ENCODE measurements around the gene CAPS.

Gene CAPS

GRCh38 chr19:5935473-5936291, 21.6 kb downstream of the CAPS start:
- no peak for DNase-seq

GRCh38 chr19:5936292-5936592, 22.2 kb downstream of the CAPS start:
- DNase-seq: no peak

DNA sequence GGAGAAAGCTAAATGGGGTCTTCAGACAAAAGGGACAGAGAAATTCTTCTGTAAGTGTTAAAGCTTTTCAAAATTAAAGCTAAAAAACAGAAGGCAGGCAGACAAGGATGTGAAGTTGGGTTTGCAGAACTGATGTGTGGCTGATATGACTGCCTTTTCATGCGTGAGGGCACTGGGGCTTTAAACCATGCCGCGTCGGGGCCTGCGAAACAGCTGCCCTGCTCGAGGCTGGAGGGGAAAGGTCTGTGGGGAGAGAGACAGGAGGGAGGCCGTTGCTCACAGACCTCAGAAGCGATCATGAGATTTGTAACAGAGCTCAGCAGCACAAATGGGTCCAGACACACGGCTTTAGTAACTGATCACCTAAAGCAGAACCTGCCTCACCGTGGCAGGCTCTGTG, 23.5 kb downstream of the CAPS start:
- DNase-seq: no peak

GRCh38 chr19:5940260-5941208, 26.5 kb downstream of the CAPS start:
- no peak for DNase-seq

GRCh38 chr19:5941673-5942072, 27.6 kb downstream of the CAPS start:
- DNase-seq: no peak

DNA sequence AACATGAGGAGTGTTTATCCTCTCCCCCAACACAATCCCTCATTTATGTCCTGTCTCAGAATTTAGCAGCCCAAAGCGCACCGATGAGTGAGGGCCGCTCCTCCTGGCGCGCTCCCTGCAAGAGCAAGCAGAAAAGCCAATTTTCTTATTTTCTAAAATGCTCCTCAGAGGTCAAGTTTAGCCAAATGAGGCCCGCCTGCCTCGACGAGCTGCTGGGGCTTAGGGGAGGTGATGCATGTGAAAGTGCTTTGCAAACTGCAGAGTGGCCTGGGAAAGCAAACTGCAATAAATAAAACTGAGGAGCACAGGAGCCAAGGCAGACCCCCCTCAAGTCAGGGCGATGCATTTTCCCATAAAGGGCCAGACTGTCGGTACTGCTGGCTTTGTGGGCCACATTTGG, 29.0 kb downstream of the CAPS start:
- no peak for DNase-seq

- no peak for DNase-seq
These were observed 29.6 kb downstream of the CAPS start for GRCh38 chr19:5943623-5944022.

GRCh38 chr19:5947435-5947834, 33.4 kb downstream of the CAPS start:
- no peak for DNase-seq

DNA sequence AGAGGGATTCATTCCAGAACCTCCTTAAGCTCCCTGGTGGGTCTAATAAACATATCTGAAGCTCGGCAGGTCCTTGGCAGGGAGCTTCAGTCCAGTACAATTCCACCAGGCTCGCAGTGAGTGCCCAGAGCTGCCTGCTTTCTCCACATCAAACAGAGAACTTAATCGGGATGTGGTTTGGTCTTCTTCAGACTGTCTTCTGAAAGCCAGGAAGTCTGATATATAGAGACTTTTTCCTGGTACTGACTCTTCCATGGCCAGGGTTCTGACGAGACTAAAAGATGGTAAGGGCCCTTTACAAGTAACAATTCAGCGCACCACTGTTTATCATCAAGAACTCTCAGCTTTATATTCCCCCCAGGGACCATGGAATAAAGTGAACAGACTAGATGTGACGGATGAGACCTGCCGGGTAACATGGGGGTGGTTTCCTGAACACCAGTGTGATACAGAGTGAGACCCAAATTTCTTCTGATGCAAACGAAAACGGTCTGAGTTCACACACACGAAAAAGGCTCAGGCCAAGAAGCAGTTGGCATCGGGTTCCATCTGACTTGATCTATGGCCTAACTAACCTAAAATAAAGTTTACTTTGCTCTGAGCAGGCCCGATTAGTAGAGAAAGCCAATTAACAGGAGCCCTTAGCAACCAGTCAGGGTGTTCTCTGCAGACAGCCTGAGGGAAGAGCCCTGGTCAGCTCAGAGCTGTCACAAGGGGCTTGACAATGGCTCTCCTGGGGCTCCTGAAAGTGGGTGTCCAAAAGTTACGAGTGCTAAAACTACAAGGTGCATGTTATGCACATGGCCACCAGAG, 34.9 kb downstream of the CAPS start:
- no peak for DNase-seq

- DNase-seq: peak; percentile 35
These were observed 35.8 kb downstream of the CAPS start for GRCh38 chr19:5949792-5950305.

- DNase-seq: no peak
These were observed 36.7 kb downstream of the CAPS start for GRCh38 chr19:5950741-5951140.

DNA sequence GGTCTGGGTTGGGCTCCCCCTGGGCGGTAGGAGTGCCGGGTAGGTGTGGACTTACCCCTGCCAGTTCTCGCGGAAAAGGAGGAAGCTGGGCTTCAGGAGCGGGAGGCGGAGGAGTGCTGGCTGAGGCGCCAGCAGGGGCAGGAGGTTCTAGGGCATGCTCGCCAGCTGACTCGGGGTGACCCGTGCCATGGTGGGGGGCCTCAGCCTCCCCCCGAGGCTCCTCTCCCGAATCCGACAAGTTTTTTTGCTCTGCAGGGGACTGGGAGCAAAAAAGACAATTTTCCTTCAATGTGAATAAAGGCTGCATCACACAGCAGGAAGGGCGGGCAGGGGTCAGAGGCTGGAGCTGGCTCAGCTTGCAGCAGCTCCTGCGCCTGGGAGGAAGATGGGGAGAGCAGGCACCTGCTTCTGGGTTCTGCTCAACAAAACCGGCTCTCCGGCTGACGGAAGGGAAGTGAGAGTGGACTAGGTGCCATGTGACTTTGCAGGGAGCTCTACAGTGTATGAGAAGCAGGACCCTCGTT, 37.3 kb downstream of the CAPS start:
- no peak for DNase-seq

DNA sequence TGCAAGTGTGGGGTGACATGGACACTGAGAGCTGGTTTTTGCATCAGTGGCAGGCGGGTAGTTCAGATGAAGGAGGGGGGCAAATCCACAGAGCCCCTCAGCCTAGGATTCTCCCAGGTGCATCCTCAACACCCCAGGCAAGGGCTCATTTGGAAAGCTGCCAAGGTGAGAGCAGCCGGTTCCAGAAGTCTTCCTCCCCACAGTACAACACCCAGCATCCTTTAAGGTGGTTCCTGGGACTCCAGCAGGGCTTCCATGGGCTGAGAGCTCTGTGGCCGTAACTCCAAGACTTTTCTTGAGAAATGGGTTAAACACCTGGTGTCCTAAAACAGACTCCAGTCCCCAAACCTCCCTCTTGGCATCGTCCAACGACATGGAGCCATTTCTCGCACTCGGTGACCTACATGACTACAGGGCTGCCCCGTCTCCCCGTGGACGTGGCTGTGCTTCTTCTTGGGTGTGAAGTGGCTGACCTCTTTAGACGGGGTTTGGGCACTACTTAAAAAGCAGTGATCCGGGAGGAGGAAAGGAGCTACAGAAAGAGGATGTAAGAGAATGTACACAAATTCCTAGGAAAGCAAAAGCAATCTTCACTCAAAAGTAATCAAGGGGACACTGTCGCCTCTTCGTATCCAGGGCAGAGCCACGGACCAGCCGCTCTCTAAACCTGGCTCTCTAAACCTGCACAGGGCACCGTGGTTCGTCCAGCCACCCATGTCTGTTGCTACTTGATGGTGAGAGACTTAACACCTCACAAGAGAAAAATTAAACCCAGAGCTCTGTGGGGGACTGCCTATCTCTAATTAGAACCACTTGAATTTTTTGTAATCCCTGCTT, 38.4 kb downstream of the CAPS start:
- peak; percentile 22 for DNase-seq

DNA sequence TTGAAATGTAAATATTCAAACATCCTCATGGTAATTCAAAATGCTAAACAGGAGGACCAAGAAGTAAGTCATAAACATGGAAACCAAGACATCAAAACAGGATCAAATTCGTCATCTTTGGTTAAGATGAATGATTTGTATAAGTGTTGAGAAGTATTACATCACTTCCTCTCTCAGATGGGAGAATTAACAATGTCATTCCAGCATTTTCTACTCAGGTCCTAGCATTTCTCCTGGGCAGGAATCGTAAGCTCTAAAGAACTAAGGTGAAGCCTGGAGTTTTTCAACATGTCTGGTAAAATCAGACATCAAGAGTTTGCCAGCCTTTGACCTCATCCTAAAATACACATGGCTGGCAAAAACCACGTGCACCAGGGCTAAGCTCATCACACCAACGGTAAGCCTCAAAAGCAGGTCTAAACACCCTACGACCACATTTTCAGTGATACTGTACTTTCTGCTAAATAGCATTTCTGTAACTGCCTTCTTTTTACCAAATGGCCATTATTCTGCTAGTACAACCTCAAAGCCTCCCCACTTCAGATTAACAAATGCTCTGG, 39.1 kb downstream of the CAPS start:
- DNase-seq: no peak

- no peak for DNase-seq
These were observed 39.7 kb downstream of the CAPS start for GRCh38 chr19:5953680-5954213.

DNA sequence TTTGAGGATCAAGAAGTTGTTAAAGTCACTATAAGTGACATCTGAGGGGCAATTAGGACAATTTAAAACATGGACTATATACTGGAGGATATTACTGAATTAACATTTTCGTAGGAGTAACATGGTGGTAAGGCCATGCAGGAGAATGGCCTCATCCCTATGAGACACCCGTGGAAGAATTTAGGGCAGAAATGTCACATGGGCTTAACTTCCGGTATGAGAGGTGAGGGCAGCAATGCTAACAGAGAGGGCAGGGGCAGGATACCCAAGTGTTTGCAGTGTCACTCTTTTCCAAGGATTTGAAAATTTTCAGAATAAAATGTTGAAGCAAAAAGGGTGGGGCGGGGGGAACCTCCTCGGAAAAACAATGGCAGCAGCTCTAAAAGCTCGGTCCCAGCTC, 40.2 kb downstream of the CAPS start:
- no peak for DNase-seq

DNA sequence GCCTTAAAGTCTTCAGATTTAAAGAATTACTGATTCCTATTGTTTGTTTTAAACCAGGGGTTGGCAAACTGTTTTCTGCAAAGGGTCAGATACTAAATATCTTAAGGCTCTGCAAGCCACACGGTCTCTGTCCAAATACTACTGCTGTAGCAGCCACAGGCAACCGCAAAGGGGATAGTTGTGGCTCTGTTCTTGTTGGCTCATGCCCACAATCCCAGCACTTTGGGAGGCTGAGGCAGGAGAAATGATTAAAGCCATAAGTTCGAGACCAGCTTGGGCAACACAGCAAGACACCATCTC, 41.5 kb downstream of the CAPS start:
- DNase-seq: no peak

DNA sequence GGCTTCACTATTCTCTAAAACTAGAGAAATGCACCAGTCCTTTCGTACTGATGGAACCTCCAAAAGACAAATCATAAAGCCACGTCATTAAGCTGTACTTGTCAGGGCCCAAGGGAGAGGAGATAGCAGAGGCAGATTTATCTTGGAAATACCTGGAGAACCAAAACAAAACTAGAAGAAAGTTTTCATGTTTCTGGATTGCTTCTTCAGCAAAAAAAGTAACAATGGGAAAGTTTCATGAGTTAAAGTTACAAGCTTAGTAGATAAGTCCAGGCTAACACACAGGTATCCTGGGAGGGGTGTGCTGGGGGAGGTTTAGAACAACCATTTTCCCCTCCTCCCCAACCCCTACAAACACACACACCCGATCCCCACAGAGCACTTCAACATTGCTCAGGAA, 42.3 kb downstream of the CAPS start:
- DNase-seq: no peak

DNA sequence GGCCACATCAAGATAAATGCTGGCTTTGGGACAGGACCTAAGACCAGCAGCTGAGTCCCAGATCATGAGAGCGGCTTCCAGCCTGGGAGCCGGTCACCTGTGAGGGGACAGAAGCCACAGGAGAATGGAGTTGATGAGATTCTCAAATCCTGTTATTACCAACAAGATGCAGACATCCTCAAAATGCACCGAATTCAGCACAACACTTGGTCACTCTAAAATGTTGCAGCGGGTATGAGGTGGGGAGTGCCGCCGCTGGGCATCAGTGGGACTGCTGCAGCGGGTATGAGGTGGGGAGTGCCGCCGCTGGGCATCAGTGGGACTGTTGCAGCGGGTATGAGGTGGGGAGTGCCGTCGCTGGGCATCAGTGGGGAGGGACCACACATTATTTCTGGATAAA, 42.7 kb downstream of the CAPS start:
- no peak for DNase-seq

- DNase-seq: peak; percentile 34
These were observed 43.1 kb downstream of the CAPS start for GRCh38 chr19:5957170-5957569.

DNA sequence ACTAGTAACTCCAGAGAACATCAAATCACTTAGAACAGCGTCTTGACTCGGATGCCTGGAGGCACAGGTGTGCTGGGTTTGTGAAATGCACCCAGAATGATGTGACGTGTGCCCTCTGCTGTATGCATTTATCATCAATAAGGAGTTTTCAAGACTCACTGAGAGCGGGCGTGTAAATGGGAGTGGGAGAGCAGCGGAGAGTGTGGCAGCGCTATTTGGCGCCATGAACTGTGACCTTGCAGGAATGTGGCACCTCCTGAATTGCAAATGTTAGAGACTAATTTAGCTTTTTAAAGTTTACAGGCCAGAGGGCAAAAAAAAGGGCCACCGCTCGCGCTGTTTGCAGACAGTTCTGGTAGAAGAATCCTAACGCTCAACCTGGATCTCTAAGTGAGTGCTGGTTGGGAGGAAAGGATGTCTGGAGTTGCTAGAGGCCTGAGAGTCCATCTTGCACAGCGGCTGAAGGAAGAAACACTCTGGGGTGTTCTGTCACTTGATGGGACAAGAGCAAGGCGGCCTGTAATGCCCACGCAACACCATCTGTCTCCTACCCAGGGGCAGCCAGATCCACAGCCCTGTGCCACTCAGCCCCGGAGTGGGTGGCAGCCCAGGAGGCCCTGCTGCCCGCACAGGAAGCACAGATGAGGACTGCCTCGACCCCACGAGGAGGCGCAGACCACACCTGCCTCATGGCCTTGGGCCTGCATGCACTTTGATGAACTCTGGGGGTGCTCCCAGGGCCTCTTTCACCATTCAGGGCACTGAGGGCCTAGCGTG, 44.2 kb downstream of the CAPS start:
- no peak for DNase-seq
